Stimulated activated naive B cell treated with anti-CD40 and anti-IgM and Interleukin-4, amounts not matched to agents 10 μg/mL and 1 μg/mL and 100 μg/mL, for 72 hours (primary cell): ENCODE data around the gene DRC3.

Source experiments
- ATAC-seq, 2 donors: fragments of 150-1000 bp; cut with Tn5 transposase; replicated peaks; 2 replicates each; pipeline ENCODE4 v1.10.0; 2021; ENCODE audit warnings: moderate library complexity in 1 of 2
- DNase-seq: peaks from one replicate; pipeline ENCODE4 v3.0.0; 2021
- H3K27ac Mint-ChIP-seq: one replicate; pipeline ENCODE4 v1.8.0; 2022; ENCODE audit warnings: mild to moderate bottlenecking, mixed read lengths
- H3K27me3 Mint-ChIP-seq, 2 donors: one replicate each; pipeline ENCODE4 v1.8.0; 2022; ENCODE audit warnings: mixed read lengths in 2 of 2
- H3K36me3 Mint-ChIP-seq, 2 donors: one replicate each; pipeline ENCODE4 v1.8.0; 2022; ENCODE audit warnings: mixed read lengths in 2 of 2, mild to moderate bottlenecking in 1 of 2
- H3K4me1 Mint-ChIP-seq, 2 donors: one replicate each; pipeline ENCODE4 v1.8.0; 2022; ENCODE audit warnings: mixed read lengths in 2 of 2, mild to moderate bottlenecking in 1 of 2
- H3K4me3 Mint-ChIP-seq, 2 donors: one replicate each; pipeline ENCODE4 v1.8.0; 2022; ENCODE audit warnings: mild to moderate bottlenecking in 2 of 2, mixed read lengths in 2 of 2, moderate library complexity in 1 of 2
- H3K9me3 Mint-ChIP-seq, 2 donors: one replicate each; pipeline ENCODE4 v1.8.0; 2022; ENCODE audit warnings: mixed read lengths in 2 of 2, mild to moderate bottlenecking in 1 of 2

Gene DRC3

DNA sequence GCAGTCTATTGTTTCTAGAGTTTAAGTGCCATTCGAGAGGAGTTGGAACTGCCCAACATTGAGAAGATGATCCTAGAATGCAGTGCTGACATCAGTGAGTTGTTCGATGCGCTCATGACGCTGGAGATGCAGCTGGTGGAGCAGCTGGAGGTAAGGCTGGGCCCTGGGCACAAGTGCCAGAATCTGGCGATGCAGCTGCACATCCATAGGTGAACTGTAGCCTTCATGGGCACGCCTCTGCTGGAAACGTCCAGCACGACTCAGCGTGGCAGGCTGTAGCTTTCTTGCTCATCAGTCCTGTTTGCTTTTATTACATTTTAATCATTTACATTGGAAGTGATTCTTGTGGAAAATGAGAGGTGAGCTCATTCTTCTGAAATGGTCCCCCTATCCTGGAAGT lies 31.7 kb downstream of the DRC3 start:
- Mint-ChIP-seq H3K27ac (no peak overlapping the region), H3K9me3 (no peaks in the 10 kb centered on the region), H3K4me1 (peaks cover 6 to 11% of the 10 kb centered on the region in 2 donors), H3K4me3 (no peak overlapping the region), H3K36me3 (peaks cover 19 to 30% of the 10 kb centered on the region in 2 donors), H3K27me3 (no peaks in the 10 kb centered on the region)
- ATAC-seq (no peak), DNase-seq (no peak)

DNA sequence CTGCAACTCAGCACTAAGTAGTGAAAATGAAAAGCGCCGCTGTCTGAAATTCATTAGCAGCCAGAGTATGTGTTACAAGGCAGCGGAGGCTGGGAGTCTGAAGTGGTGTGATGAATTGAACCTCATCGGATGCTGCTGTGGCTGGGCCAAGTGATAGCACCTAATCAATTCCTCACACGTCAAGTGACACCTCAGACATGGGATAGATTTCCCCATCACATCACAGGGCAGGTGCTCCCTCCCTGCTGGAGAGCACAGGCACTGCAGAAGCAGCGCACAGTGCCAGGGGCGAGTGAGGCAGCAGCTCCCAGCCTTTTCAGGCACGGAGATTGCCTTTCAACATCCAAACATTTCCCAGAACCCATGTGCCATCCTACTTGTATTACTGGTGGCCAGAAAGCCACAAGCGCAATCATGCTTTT lies 32.2 kb downstream of the DRC3 start:
- ATAC-seq (no peak), DNase-seq (no peak)
- no peak overlapping the region for H3K27ac Mint-ChIP-seq
- H3K9me3 Mint-ChIP-seq = no peaks in the 10 kb centered on the region
- peaks cover 19 to 34% of the 10 kb centered on the region in 2 donors for H3K36me3 Mint-ChIP-seq
- peaks cover 6 to 11% of the 10 kb centered on the region in 2 donors for H3K4me1 Mint-ChIP-seq
- H3K4me3 Mint-ChIP-seq = no peak overlapping the region
- no peaks in the 10 kb centered on the region for H3K27me3 Mint-ChIP-seq

DNA sequence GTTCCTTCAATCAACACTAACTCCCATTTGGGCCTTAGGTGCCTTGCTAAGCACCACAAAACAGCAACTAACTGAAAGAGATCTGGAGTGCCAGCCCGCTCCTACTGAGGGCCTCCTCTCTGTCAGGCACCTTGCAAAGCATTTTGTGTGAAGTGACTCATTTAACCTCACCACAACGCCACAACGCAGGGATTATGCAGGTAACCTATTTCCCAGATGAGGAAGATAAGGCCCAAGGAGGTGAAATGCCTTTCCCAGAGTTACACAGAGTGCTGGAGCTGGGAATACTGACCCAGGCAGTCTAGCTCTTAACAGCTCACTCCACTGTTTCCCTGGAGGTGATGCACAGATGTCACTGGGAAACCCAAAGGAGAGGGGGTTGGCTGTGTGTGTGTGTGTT lies 32.8 kb downstream of the DRC3 start:
- peaks cover 6 to 11% of the 10 kb centered on the region in 2 donors for H3K4me1 Mint-ChIP-seq
- H3K4me3 Mint-ChIP-seq = no peak overlapping the region
- no peak for ATAC-seq
- peak overlapping the region; percentile 15 for H3K27ac Mint-ChIP-seq
- no peaks in the 10 kb centered on the region for H3K27me3 Mint-ChIP-seq
- H3K9me3 Mint-ChIP-seq = no peaks in the 10 kb centered on the region
- H3K36me3 Mint-ChIP-seq = peaks cover 22 to 39% of the 10 kb centered on the region in 2 donors
- no peak for DNase-seq

DNA sequence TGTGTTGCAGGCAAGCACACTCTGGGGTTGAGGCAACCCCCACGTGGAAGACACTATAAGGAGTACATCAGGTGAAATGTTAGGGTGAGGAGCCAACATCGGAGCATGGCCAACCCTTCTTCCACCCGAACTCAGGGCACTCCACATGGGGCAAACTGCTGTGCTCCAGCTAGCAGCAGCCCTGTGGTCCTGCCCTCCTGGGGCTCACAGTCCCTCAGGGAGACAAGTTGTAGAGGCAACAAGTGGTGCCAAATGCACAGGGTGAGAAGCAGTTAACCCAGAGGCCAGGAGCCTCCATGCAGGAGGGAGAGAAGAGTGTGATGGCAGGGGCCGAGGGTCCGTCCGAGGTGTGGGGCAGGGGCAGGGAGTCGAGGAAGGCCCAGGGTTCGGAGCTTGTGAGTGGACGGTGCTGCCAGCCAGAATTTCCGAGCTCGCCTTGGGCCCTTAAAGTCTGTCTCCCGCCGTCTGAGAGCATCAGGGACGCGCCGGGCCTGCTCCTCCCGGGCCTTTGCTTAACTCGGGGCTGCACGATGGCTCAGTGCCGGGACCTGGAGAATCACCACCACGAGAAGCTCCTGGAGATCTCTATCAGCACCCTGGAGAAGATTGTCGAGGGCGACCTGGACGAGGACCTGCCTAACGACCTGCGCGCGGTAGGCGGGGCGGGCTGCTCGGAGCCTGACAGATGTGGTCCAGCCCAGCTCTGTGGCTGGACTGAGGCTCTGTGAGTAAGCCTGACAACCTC lies 34.0 kb downstream of the DRC3 start:
- Mint-ChIP-seq H3K4me3 (no peak overlapping the region), H3K9me3 (no peaks in the 10 kb centered on the region), H3K27ac (no peak overlapping the region), H3K4me1 (peaks cover 6 to 11% of the 10 kb centered on the region in 2 donors), H3K36me3 (peaks cover 30 to 42% of the 10 kb centered on the region in 2 donors), H3K27me3 (no peaks in the 10 kb centered on the region)
- ATAC-seq = no peak
- DNase-seq = no peak

DNA sequence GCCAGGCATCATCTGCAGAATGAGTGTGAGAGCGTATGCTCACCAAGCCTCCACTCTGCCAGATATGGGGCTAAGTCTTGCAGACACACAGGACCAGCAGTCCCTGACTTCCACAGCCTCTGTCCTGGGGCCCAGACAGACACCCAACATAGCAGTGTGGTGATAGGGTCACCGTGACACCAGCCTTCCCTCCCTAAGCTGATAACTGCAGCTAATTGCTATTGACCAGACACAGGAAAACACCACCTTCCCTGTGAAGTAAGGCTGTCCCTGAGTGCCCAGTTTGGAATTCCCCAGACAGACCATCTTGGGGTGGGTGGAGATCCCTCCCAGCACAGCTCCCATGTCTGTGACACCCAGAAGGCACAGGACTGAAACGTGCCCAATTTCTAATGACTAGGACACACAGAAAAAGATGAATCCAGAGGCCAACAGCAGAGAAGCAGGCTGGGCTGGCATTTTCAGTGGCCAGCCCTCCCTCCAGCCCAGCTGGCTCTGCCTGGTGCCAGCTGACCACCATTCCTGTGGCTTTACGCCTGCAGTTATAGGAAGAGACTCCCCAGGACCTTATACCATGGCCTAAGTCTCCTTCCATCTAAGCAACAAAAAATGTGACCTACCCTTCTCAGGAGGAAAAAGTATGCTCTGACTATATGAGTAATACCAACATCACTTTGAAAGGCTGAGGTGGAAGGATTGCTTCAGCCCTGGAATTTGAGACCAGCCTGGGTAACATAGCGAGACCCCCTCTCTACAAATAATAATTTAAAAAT lies 36.0 kb downstream of the DRC3 start:
- no peaks in the 10 kb centered on the region for H3K27me3 Mint-ChIP-seq
- peak overlapping the region; percentile 85 for H3K27ac Mint-ChIP-seq
- no peak overlapping the region for H3K4me3 Mint-ChIP-seq
- H3K9me3 Mint-ChIP-seq = no peaks in the 10 kb centered on the region
- no peak for DNase-seq
- no peak for ATAC-seq
- H3K4me1 Mint-ChIP-seq = peaks cover 0 to 7% of the 10 kb centered on the region in 2 donors
- H3K36me3 Mint-ChIP-seq = peaks cover 34 to 58% of the 10 kb centered on the region in 2 donors

DNA sequence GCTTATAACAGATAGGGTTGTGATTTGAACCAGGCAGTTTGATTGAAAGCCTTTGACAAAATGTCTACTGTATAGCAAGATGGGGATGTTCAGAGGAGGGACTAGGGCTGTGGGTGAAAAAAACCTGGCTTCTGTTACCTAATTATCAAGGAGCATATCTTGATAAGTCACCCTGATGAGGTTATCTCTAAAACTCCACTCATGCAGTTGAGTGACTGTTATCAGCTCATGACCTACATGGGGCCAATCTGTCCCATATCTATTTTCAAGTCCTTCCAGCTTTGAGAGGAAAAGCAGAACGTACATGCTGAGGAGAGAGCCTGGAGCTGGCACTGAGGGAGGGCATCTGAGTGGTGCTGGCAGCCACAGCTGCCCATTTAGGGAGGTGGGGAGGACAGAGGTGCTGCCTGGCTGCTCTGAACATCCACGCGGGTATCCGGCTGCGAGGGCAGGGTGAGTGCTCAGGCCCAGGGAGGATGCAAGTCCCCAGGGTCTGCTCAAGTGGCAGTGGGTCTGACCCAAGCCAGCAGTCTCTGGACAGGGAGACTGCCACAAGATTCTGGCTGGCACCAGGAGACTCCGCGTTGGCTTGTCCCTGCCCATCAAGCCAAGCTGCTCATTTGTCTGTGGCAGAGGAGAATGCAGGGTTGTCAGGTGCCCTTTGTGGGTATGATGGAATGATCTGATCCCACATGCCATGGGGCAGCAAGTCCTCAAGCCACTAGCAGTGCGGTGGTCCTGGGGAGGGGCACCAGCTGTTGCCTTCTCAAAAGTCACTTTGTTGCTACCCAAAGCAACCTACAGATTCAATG lies 37.2 kb downstream of the DRC3 start:
- no peak overlapping the region for H3K27ac Mint-ChIP-seq
- peaks cover 39 to 65% of the 10 kb centered on the region in 2 donors for H3K36me3 Mint-ChIP-seq
- no peak overlapping the region for H3K4me3 Mint-ChIP-seq
- no peak for ATAC-seq
- H3K4me1 Mint-ChIP-seq = peaks cover 0 to 4% of the 10 kb centered on the region in 2 donors
- DNase-seq = no peak
- no peaks in the 10 kb centered on the region for H3K9me3 Mint-ChIP-seq
- no peaks in the 10 kb centered on the region for H3K27me3 Mint-ChIP-seq

DNA sequence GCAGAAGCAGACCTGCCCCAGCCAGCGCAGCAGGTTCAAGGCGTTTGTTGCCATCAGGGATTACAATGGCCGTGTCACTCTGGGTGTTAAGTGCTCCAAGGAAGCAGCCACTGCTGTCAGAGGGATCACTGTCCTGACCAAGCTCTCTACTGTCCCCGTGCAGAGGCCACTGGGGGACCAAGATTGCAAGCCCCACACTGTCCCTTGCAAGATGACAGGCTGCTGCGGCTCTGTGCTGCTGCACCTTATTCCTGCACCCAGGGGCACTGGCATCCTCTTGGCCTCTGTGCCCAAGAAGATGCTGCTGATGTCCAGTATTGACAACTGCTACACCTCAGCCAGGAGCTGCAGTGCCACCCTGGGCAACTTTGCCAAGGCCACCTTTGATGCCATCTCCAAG lies 38.6 kb downstream of the DRC3 start:
- Mint-ChIP-seq H3K27me3 (no peaks in the 10 kb centered on the region), H3K36me3 (peaks cover 48 to 64% of the 10 kb centered on the region in 2 donors), H3K4me1 (no peaks in the 10 kb centered on the region), H3K4me3 (no peak overlapping the region), H3K27ac (no peak overlapping the region), H3K9me3 (no peaks in the 10 kb centered on the region)
- DNase-seq (no peak), ATAC-seq (no peak)

DNA sequence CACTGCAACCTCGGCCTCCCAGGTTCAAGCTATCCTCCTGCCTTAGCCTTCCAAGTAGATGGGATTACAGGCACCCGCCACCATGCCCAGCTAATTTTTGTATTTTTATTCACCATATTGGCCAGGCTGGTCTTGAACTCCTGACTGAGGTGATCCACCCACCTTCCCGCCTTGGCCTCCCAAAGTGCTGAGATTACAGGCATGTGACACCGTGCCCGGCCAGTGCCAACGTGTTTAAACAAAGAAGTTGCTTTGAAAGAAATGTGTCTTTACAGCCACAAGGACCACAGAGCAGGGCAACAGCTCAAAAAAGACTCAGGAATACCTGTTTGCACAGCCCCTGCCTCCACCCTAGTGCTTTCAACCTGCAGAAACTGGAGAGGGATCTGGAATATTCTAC lies 41.3 kb downstream of the DRC3 start:
- Mint-ChIP-seq H3K27ac (no peak overlapping the region), H3K4me1 (peaks cover 2 to 6% of the 10 kb centered on the region in 2 donors), H3K27me3 (no peaks in the 10 kb centered on the region), H3K9me3 (no peaks in the 10 kb centered on the region), H3K4me3 (no peak overlapping the region), H3K36me3 (peaks cover 47 to 60% of the 10 kb centered on the region in 2 donors)
- ATAC-seq (no peak), DNase-seq (no peak)

DNA sequence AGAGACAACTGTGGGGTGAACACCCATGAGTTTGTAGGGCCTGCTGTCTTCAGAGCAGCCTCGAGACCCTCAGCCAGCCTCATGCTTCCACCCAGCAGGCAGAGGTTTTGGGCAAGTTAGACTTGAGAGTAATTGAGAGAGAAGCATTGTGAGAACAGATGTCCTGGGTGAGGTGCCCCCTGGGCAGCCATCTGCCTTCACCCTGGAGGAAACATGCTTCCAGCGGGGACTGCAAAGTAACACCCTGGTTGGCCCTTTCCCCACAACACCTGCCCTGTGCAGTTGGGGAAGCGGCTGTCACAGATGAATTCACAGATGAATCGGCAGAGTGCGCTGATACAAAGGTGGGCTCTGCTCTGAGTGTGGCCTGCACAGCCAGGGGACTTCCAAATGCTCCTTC lies 42.9 kb downstream of the DRC3 start:
- H3K36me3 Mint-ChIP-seq = peaks cover 44 to 53% of the 10 kb centered on the region in 2 donors
- no peaks in the 10 kb centered on the region for H3K27me3 Mint-ChIP-seq
- ATAC-seq (no peak), DNase-seq (no peak)
- peaks cover 2 to 6% of the 10 kb centered on the region in 2 donors for H3K4me1 Mint-ChIP-seq
- H3K4me3 Mint-ChIP-seq = no peak overlapping the region
- H3K27ac Mint-ChIP-seq = peak overlapping the region; percentile 33
- no peaks in the 10 kb centered on the region for H3K9me3 Mint-ChIP-seq

DNA sequence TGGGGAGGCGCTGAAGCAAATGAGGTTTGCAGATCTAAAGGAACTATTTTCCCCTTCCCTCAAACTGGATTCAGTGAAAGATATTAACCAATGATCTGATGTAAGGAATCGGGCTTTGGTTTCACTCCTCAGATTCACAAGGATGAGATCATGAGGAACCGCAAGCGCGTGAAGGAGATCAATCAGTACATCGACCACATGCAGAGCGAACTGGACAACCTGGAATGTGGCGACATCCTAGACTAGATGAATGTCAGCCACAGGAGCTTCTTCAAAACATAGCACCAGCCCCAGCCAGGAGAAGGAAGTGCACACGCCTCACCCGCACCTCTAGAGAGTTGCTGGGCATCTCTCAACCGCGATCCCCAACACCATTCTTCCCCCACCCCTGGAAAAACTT lies 43.8 kb downstream of the DRC3 start:
- DNase-seq (no peak), ATAC-seq (no peak)
- Mint-ChIP-seq H3K4me3 (no peak overlapping the region), H3K9me3 (no peaks in the 10 kb centered on the region), H3K27ac (no peak overlapping the region), H3K36me3 (peaks cover 43 to 56% of the 10 kb centered on the region in 2 donors), H3K4me1 (peaks cover 2 to 6% of the 10 kb centered on the region in 2 donors), H3K27me3 (no peaks in the 10 kb centered on the region)

DNA sequence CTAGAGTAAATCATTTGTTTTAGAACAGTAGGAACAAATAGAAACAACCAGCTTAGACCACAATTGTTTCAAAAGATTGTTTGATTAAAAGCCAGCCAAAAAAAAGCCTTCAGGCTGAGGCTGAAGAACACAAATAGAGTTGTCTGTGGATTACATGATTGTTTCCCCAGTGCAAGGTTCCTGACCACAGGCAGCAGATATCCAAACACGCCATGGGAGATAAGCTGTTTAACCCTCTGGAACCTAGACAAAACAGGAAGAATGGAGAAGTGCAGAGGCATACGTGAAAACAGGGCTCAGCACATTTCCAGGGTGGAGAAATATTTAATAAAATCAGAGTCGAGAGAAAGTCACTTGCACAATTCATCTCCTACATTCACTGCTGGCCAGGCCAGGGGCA lies 45.3 kb downstream of the DRC3 start:
- no peaks in the 10 kb centered on the region for H3K9me3 Mint-ChIP-seq
- peaks cover 42 to 50% of the 10 kb centered on the region in 2 donors for H3K36me3 Mint-ChIP-seq
- DNase-seq (no peak), ATAC-seq (no peak)
- H3K4me1 Mint-ChIP-seq = peaks cover 2 to 6% of the 10 kb centered on the region in 2 donors
- H3K27me3 Mint-ChIP-seq = no peaks in the 10 kb centered on the region
- no peak overlapping the region for H3K4me3 Mint-ChIP-seq
- H3K27ac Mint-ChIP-seq = no peak overlapping the region

DNA sequence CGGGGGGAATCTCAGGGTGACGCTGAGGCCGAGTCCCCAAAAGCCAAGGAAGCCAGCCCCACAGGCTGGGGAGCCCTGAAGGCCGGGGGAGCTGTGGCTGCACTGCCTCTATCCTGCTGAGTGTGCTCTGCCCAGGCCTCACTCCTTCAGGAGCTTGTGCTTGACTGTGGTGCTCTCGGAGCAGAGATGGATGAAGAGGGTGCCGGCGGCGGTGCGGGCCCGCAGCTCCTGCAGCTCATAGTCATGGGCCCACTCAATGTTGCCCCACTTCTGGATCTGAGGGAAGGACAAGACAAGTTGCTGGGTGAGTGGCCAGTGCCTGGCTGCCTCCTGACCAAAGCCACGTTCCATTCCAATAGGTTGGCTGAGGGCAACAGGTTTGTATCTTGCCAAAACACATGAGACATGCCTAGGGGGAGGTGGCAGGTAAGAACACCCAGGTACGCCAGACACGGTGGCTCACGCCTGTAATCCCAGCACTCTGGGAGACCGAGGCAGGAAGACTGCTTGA lies 45.8 kb downstream of the DRC3 start:
- H3K9me3 Mint-ChIP-seq = no peaks in the 10 kb centered on the region
- no peak for ATAC-seq
- no peak overlapping the region for H3K27ac Mint-ChIP-seq

DNA sequence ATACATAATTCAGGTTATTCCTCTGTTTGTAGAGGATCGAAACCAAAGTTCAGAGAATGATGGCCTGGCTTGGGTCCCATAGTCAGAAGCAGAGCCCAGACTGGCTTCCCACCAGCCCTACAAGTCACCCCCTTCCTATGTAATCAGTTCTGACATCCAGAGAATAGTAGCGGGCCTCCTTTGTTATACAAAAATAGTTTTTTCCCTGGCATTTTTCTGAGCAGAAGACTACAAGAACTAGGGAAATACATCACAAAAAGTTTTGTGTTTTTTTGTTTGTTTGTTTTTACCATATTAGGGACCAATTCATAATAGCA lies 47.1 kb downstream of the DRC3 start:
- H3K4me3 Mint-ChIP-seq = no peak overlapping the region
- DNase-seq (no peak), ATAC-seq (no peak)
- H3K9me3 Mint-ChIP-seq = no peaks in the 10 kb centered on the region
- peaks cover 2 to 6% of the 10 kb centered on the region in 2 donors for H3K4me1 Mint-ChIP-seq
- H3K27ac Mint-ChIP-seq = no peak overlapping the region
- H3K36me3 Mint-ChIP-seq = peaks cover 35 to 38% of the 10 kb centered on the region in 2 donors
- no peaks in the 10 kb centered on the region for H3K27me3 Mint-ChIP-seq

More for the DNA sequence above, 45.8 kb downstream of the DRC3 start:
- H3K4me1 Mint-ChIP-seq = peaks cover 2 to 6% of the 10 kb centered on the region in 2 donors
- no peaks in the 10 kb centered on the region for H3K27me3 Mint-ChIP-seq
- no peak overlapping the region for H3K4me3 Mint-ChIP-seq
- peaks cover 39 to 45% of the 10 kb centered on the region in 2 donors for H3K36me3 Mint-ChIP-seq
- DNase-seq = no peak

DNA sequence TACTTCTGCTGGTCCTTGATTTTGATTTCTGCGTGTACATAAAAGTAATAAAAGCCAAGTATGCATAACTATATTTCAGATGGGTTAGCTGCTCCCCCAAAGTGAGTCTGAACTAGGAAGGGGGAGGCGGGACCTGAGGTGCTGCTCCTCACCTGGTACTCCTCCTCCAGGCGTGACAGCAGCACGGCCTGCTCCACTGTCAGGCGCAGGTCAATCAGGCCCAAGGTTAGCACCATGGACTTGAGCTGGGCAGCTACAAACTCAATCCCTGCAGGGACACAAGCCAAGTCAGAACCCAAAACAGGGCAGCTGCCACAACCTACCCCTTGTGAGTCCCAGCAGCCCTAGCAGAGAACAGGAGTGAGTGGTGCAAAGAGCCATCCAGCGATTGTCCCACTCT lies 48.3 kb downstream of the DRC3 start:
- DNase-seq (no peak), ATAC-seq (no peak)
- Mint-ChIP-seq H3K4me1 (peaks cover 6% of the 10 kb centered on the region in 2 donors), H3K36me3 (peaks cover 30 to 32% of the 10 kb centered on the region in 2 donors), H3K4me3 (no peak overlapping the region), H3K9me3 (no peaks in the 10 kb centered on the region), H3K27ac (no peak overlapping the region), H3K27me3 (no peaks in the 10 kb centered on the region)
